GM23338 (cell line): ENCODE measurements around the gene SORBS2. TPM values are rescaled to one million over a fixed set of nuclear protein-coding genes. Genes with fewer than 3 reads are reported as not detected.

ENCODE experiments used
- ATAC-seq: fragments of 200-7000 bp; cut with Tn5 transposase; 3 replicates; pipeline ENCODE4 v1.9.1; 2020
- DNase-seq: peaks from one replicate; pipeline ENCODE4 v3.0.0-alpha.2; 2015; ENCODE audit warnings: low spot score
- H2AFZ ChIP-seq: fragments of 200-600 bp; sonication (generic); 2 replicates; pipeline ENCODE4 v1.8.0; 2016; ENCODE audit warnings: antibody characterized with exemption, mild to moderate bottlenecking, moderate library complexity
- H3F3A ChIP-seq: fragments of 200-600 bp; sonication (generic); replicated peaks from 2 replicates; pipeline ENCODE4 v1.8.0; 2017; ENCODE audit warnings: antibody characterized with exemption, mixed run types, low read depth
- H3K27ac ChIP-seq: fragments of 200-600 bp; sonication (generic); 2 replicates; pipeline ENCODE4 v1.6.1; 2016; ENCODE audit warnings: low read depth
- H3K27me3 ChIP-seq: fragments of 200-600 bp; sonication (generic); 2 replicates; pipeline ENCODE4 v1.8.0; 2016; ENCODE audit warnings: mild to moderate bottlenecking, mixed run types, moderate library complexity; ENCODE audit not compliant: insufficient read depth
- H3K36me3 ChIP-seq: fragments of 200-600 bp; sonication (generic); 2 replicates; pipeline ENCODE4 v1.8.0; 2016; ENCODE audit warnings: mild to moderate bottlenecking; ENCODE audit not compliant: insufficient read depth
- H3K4me1 ChIP-seq: fragments of 200-600 bp; sonication (generic); 2 replicates; pipeline ENCODE4 v1.8.0; 2016; ENCODE audit warnings: mild to moderate bottlenecking, moderate library complexity; ENCODE audit not compliant: insufficient read depth
- H3K4me2 ChIP-seq: fragments of 200-600 bp; sonication (generic); 2 replicates; pipeline ENCODE4 v1.7.1; 2017; ENCODE audit warnings: mixed run types
- H3K4me3 ChIP-seq: fragments of 200-600 bp; sonication (generic); 2 replicates; pipeline ENCODE4 v1.6.1; 2016; ENCODE audit warnings: mixed run types
- H3K79me2 ChIP-seq: fragments of 200-600 bp; sonication (generic); replicated peaks from 2 replicates; pipeline ENCODE4 v1.8.0; 2017; ENCODE audit warnings: mild to moderate bottlenecking; ENCODE audit not compliant: insufficient read depth
- H3K9me2 ChIP-seq: fragments of 200-600 bp; sonication (generic); 2 replicates; pipeline ENCODE4 v1.8.0; 2017; ENCODE audit not compliant: insufficient read depth
- H4K20me1 ChIP-seq: fragments of 200-600 bp; sonication (generic); replicated peaks from 2 replicates; pipeline ENCODE4 v1.8.0; 2017; ENCODE audit warnings: mild to moderate bottlenecking; ENCODE audit not compliant: insufficient read depth
- H3K27ac Mint-ChIP-seq: 2 replicates; pipeline ENCODE4 v1.8.0; 2020; ENCODE audit warnings: inconsistent platforms, mild to moderate bottlenecking, moderate library complexity, mixed read lengths
- H3K27me3 Mint-ChIP-seq: 3 replicates; pipeline ENCODE4 v1.8.0; 2022; ENCODE audit warnings: low read depth, mild to moderate bottlenecking, moderate library complexity, mixed read lengths, inconsistent platforms; ENCODE audit not compliant: insufficient read depth, poor library complexity
- H3K36me3 Mint-ChIP-seq: 3 replicates; pipeline ENCODE4 v1.8.0; 2021; ENCODE audit warnings: low read depth, mild to moderate bottlenecking, inconsistent platforms, moderate library complexity, mixed read lengths
- H3K4me1 Mint-ChIP-seq: 3 replicates; pipeline ENCODE4 v1.8.0; 2020; ENCODE audit warnings: mild to moderate bottlenecking, inconsistent platforms, mixed read lengths
- H3K4me3 Mint-ChIP-seq: 3 replicates; pipeline ENCODE4 v1.8.0; 2021; ENCODE audit warnings: moderate library complexity, mild to moderate bottlenecking, inconsistent platforms, mixed read lengths
- H3K9me3 Mint-ChIP-seq: 3 replicates; pipeline ENCODE4 v1.8.0; 2020; ENCODE audit warnings: moderate library complexity, mild to moderate bottlenecking, inconsistent platforms, mixed read lengths
- CREB1 ChIP-seq: fragments of 250-450 bp; sonication (Bioruptor Pico); IDR thresholded peaks from 2 replicates; pipeline ENCODE4 v1.5.0; 2020; ENCODE audit warnings: low read depth, mild to moderate bottlenecking, moderate library complexity
- ETS1 ChIP-seq: IDR thresholded peaks from 2 replicates; pipeline ENCODE4 v1.6.1; 2016; ENCODE audit warnings: antibody characterized with exemption
- EZH2 ChIP-seq: fragments of 200-600 bp; sonication (generic); IDR thresholded peaks from one replicate; pipeline ENCODE4 v1.8.0; 2017; ENCODE audit warnings: antibody characterized with exemption, mild to moderate bottlenecking, low read depth; ENCODE audit not compliant: unreplicated experiment
- EZH2phosphoT487 ChIP-seq: fragments of 200-600 bp; sonication (generic); IDR thresholded peaks from one replicate; pipeline ENCODE4 v1.8.1; 2018; ENCODE audit warnings: antibody characterized with exemption; ENCODE audit not compliant: unreplicated experiment
- JUNB ChIP-seq: IDR thresholded peaks from one replicate; pipeline ENCODE4 v1.6.1; 2016; ENCODE audit warnings: antibody characterized with exemption; ENCODE audit not compliant: unreplicated experiment
- NANOG ChIP-seq: IDR thresholded peaks from 2 replicates; pipeline ENCODE4 v1.6.1; 2016; ENCODE audit warnings: antibody characterized with exemption, borderline replicate concordance
- POLR2AphosphoS5 ChIP-seq: IDR thresholded peaks from 2 replicates; pipeline ENCODE4 v1.6.1; 2016; ENCODE audit warnings: antibody characterized with exemption, low read depth
- REST ChIP-seq: IDR thresholded peaks from one replicate; pipeline ENCODE4 v1.6.1; 2018; ENCODE audit warnings: antibody characterized with exemption; ENCODE audit not compliant: unreplicated experiment
- STAT1 ChIP-seq: IDR thresholded peaks from one replicate; pipeline ENCODE4 v1.6.1; 2016; ENCODE audit warnings: antibody characterized with exemption; ENCODE audit not compliant: unreplicated experiment
- ZNF114 ChIP-seq: fragments of 250-450 bp; sonication (Bioruptor Pico); IDR thresholded peaks from 2 replicates; pipeline ENCODE4 v1.5.0; 2020; ENCODE audit warnings: mild to moderate bottlenecking, moderate library complexity
- ZNF331 ChIP-seq: fragments of 250-450 bp; sonication (Bioruptor Pico); IDR thresholded peaks from 2 replicates; pipeline ENCODE4 v1.5.0; 2020; ENCODE audit warnings: low read depth, mild to moderate bottlenecking, moderate library complexity
- polyA plus RNA-seq: library from polyadenylated mRNA; unstranded; fragments of >200 nt; fragmentation: Nextera tagmentation; extraction: Ambion mirVana; gene quantifications from 2 replicates; pipeline ENCODE4 v1.2.1, GENCODE V29; 2016
- total RNA-seq: library from RNA; depleted of rRNA; stranded (reverse); fragments of >200 nt; shearing (Covaris generic); gene quantifications from 2 replicates; pipeline ENCODE4 v1.2.3, GENCODE V29; 2014
- TF ChIP-seq, protein P1 (sequence below): fragments of 250-450 bp; sonication (Bioruptor Pico); IDR thresholded peaks from 2 replicates; pipeline ENCODE4 v1.5.0; 2020; ENCODE audit warnings: mild to moderate bottlenecking, moderate library complexity
- TF ChIP-seq, protein P2 (sequence below), 2 experiments: fragments of 200-600 bp in 1 of 2; sonication (generic) in 1 of 2; conservative IDR thresholded peaks; 2 replicates each; pipeline versions ENCODE4 v1.5.1 to v1.6.1; 2016 to 2017; ENCODE audit warnings: antibody characterized with exemption in 2 of 2, low read depth in 2 of 2, mild to moderate bottlenecking in 2 of 2, moderate library complexity in 1 of 2

Gene SORBS2
- total and polyA plus RNA-seq, 2 experiments from 2014 or later, result 17.8 to 27.6 TPM

DNA sequence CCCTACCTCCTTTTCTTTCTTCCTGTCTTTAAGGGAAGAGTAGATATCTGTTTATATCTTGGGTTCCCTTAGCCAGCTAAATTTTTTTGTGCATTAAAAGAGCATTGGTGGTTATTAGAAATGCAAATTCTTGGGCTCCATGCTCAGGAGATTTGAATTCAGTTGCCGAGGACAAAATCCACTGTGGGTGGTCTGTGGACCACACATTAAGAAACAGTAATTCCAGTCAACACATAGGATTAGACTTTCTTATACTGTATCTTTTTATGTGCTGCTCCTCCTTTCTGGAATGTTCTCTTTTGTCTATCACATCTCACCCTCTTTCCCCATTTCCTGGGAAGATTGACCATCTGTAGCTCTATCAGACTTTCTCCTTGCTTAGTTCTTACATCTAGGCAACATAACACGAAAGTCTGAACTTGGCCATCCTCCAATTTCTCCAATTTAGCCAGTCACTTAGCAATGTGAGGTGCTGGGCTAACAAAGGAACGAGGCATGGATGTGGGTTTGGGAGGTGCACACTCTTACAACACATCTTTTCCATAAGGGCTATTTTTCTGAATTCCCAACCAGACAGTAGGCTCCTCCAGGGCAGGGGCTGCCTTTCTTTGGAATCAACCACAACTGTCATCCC lies 271.4 kb downstream of the SORBS2 start:
- no peaks in the 10 kb centered on the region for H3K79me2 ChIP-seq
- H3K4me1 ChIP-seq, result peaks cover 21% of the 10 kb centered on the region
- Mint-ChIP-seq H3K27ac (no peak overlapping the region), H3K4me1 (peaks cover 5% of the 10 kb centered on the region; the same call in 2 of the 3 replicates), H3K4me3 (no peak overlapping the region), H3K9me3 (no peaks in the 10 kb centered on the region), H3K27me3 (peaks cover 7% of the 10 kb centered on the region), H3K36me3 (no peaks in the 10 kb centered on the region)
- H4K20me1 ChIP-seq, result no peaks in the 10 kb centered on the region
- DNase-seq, result no peak
- no peak for ATAC-seq
- peak overlapping the region; percentile 85 for H2AFZ ChIP-seq
- no peak overlapping the region for H3K4me2 ChIP-seq
- peaks cover 17% of the 10 kb centered on the region for H3K27me3 ChIP-seq
- no peak overlapping the region for H3K4me3 ChIP-seq
- H3K9me2 ChIP-seq, result peaks cover 9% of the 10 kb centered on the region; the same call in 1 of the 2 replicates
- H3F3A ChIP-seq, result no peaks in the 10 kb centered on the region; the same call in 1 of the 2 replicates
- H3K27ac ChIP-seq, result no peak overlapping the region
- no peak for TF ChIP-seq ETS1
- TF ChIP-seq EZH2phosphoT487, result no peak
- TF ChIP-seq JUNB, result no peak
- TF ChIP-seq CREB1, result no peak
- TF ChIP-seq ZNF331 (CRISPR knock-in tag), result no peak
- TF ChIP-seq, protein P1, sequence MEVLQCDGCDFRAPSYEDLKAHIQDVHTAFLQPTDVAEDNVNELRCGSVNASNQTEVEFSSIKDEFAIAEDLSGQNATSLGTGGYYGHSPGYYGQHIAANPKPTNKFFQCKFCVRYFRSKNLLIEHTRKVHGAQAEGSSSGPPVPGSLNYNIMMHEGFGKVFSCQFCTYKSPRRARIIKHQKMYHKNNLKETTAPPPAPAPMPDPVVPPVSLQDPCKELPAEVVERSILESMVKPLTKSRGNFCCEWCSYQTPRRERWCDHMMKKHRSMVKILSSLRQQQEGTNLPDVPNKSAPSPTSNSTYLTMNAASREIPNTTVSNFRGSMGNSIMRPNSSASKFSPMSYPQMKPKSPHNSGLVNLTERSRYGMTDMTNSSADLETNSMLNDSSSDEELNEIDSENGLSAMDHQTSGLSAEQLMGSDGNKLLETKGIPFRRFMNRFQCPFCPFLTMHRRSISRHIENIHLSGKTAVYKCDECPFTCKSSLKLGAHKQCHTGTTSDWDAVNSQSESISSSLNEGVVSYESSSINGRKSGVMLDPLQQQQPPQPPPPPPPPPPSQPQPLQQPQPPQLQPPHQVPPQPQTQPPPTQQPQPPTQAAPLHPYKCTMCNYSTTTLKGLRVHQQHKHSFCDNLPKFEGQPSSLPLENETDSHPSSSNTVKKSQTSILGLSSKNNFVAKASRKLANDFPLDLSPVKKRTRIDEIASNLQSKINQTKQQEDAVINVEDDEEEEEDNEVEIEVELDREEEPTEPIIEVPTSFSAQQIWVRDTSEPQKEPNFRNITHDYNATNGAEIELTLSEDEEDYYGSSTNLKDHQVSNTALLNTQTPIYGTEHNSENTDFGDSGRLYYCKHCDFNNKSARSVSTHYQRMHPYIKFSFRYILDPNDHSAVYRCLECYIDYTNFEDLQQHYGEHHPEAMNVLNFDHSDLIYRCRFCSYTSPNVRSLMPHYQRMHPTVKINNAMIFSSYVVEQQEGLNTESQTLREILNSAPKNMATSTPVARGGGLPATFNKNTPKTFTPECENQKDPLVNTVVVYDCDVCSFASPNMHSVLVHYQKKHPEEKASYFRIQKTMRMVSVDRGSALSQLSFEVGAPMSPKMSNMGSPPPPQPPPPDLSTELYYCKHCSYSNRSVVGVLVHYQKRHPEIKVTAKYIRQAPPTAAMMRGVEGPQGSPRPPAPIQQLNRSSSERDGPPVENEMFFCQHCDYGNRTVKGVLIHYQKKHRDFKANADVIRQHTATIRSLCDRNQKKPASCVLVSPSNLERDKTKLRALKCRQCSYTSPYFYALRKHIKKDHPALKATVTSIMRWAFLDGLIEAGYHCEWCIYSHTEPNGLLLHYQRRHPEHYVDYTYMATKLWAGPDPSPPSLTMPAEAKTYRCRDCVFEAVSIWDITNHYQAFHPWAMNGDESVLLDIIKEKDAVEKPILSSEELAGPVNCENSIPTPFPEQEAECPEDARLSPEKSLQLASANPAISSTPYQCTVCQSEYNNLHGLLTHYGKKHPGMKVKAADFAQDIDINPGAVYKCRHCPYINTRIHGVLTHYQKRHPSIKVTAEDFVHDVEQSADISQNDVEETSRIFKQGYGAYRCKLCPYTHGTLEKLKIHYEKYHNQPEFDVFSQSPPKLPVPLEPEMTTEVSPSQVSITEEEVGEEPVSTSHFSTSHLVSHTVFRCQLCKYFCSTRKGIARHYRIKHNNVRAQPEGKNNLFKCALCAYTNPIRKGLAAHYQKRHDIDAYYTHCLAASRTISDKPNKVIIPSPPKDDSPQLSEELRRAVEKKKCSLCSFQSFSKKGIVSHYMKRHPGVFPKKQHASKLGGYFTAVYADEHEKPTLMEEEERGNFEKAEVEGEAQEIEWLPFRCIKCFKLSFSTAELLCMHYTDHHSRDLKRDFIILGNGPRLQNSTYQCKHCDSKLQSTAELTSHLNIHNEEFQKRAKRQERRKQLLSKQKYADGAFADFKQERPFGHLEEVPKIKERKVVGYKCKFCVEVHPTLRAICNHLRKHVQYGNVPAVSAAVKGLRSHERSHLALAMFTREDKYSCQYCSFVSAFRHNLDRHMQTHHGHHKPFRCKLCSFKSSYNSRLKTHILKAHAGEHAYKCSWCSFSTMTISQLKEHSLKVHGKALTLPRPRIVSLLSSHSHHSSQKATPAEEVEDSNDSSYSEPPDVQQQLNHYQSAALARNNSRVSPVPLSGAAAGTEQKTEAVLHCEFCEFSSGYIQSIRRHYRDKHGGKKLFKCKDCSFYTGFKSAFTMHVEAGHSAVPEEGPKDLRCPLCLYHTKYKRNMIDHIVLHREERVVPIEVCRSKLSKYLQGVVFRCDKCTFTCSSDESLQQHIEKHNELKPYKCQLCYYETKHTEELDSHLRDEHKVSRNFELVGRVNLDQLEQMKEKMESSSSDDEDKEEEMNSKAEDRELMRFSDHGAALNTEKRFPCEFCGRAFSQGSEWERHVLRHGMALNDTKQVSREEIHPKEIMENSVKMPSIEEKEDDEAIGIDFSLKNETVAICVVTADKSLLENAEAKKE, result no peak
- TF ChIP-seq REST, result no peak
- TF ChIP-seq, protein P2, sequence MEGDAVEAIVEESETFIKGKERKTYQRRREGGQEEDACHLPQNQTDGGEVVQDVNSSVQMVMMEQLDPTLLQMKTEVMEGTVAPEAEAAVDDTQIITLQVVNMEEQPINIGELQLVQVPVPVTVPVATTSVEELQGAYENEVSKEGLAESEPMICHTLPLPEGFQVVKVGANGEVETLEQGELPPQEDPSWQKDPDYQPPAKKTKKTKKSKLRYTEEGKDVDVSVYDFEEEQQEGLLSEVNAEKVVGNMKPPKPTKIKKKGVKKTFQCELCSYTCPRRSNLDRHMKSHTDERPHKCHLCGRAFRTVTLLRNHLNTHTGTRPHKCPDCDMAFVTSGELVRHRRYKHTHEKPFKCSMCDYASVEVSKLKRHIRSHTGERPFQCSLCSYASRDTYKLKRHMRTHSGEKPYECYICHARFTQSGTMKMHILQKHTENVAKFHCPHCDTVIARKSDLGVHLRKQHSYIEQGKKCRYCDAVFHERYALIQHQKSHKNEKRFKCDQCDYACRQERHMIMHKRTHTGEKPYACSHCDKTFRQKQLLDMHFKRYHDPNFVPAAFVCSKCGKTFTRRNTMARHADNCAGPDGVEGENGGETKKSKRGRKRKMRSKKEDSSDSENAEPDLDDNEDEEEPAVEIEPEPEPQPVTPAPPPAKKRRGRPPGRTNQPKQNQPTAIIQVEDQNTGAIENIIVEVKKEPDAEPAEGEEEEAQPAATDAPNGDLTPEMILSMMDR (conservative IDR thresholded peaks at IDR 0.05; ENCODE audit: low read depth in 2 of 2), result no peak
- no peak for TF ChIP-seq POLR2AphosphoS5
- TF ChIP-seq STAT1, result no peak
- no peak for TF ChIP-seq EZH2
- no peak for TF ChIP-seq ZNF114 (CRISPR knock-in tag)
- no peak for TF ChIP-seq NANOG
- H3K36me3 ChIP-seq, result no peaks in the 10 kb centered on the region
